ENCODE data around the gene PPAN. TPM values are rescaled to one million over a fixed set of nuclear protein-coding genes. Genes with fewer than 3 reads are reported as not detected.

Gene PPAN
- total and polyA plus RNA-seq, 2 donors = 31.5 to 54.9 TPM

- H3K36me3 ChIP-seq (ENCODE audit: control insufficient read depth in 2 of 2, insufficient read depth in 2 of 2, low read length in 1 of 2) = peaks cover 85 to 92% of the 10 kb centered on the region in 2 donors
- H3K27ac ChIP-seq (ENCODE audit: low read depth in 1 of 2, low read length in 1 of 2) = no peak overlapping the region
- no peaks in the 10 kb centered on the region for H3K4me1 ChIP-seq (ENCODE audit: control insufficient read depth in 2 of 2, insufficient read depth in 2 of 2, low read length in 2 of 2)
- no peak overlapping the region for H3K4me3 ChIP-seq (ENCODE audit: low read length in 2 of 2)
- H3K9me3 ChIP-seq (ENCODE audit: control insufficient read depth in 2 of 2, insufficient read depth in 1 of 2, low read length in 1 of 2) = no peaks in the 10 kb centered on the region
- DNase-seq (ENCODE audit: low read depth in 6 of 9, low spot score in 9 of 9) = no peak
- no peaks in the 10 kb centered on the region for H3K27me3 ChIP-seq (ENCODE audit: control insufficient read depth in 2 of 2, insufficient read depth in 1 of 2, low read length in 1 of 2)
- WGBS = 98% methylated on average over 7 of the region's 7 CpGs
Measured at GRCh38 chr19:10132905-10133304, 26.7 kb downstream of the PPAN start.

GRCh38 chr19:10133596-10133995, 27.4 kb downstream of the PPAN start:
- Histone ChIP-seq H3K9me3 (ENCODE audit: control insufficient read depth in 2 of 2, insufficient read depth in 1 of 2, low read length in 1 of 2) (no peaks in the 10 kb centered on the region), H3K36me3 (ENCODE audit: control insufficient read depth in 2 of 2, insufficient read depth in 2 of 2, low read length in 1 of 2) (peaks cover 89 to 93% of the 10 kb centered on the region in 2 donors), H3K27ac (ENCODE audit: low read depth in 1 of 2, low read length in 1 of 2) (no peak overlapping the region), H3K27me3 (ENCODE audit: control insufficient read depth in 2 of 2, insufficient read depth in 1 of 2, low read length in 1 of 2) (no peaks in the 10 kb centered on the region), H3K4me1 (ENCODE audit: control insufficient read depth in 2 of 2, insufficient read depth in 2 of 2, low read length in 2 of 2) (no peaks in the 10 kb centered on the region), H3K4me3 (ENCODE audit: low read length in 2 of 2) (no peak overlapping the region)
- 95% methylated on average over 11 of the region's 11 CpGs for WGBS
- no peak for DNase-seq (ENCODE audit: low read depth in 6 of 9, low spot score in 9 of 9)

DNA sequence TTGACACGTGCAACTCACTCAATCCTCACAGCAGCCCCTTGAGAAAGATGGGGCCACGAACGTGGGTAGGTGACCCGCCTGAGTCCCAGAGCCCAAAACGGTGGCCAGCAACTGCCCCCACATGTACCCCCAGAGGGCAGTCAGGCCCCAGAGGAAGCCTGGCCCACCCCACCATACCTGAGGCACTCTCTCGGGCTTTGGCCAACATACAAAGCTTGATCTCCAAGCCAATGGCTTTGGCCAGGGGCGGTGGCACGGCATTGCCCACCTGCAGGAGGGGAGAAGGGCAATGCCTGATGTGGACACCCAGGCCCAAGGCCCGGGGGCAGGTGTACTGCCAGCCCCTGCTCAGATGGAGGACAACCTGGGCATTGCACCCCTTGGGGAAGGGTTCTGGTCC, 27.9 kb downstream of the PPAN start:
- Histone ChIP-seq H3K4me1 (ENCODE audit: control insufficient read depth in 2 of 2, insufficient read depth in 2 of 2, low read length in 2 of 2) (no peaks in the 10 kb centered on the region), H3K27ac (ENCODE audit: low read depth in 1 of 2, low read length in 1 of 2) (no peak overlapping the region), H3K9me3 (ENCODE audit: control insufficient read depth in 2 of 2, insufficient read depth in 1 of 2, low read length in 1 of 2) (no peaks in the 10 kb centered on the region), H3K27me3 (ENCODE audit: control insufficient read depth in 2 of 2, insufficient read depth in 1 of 2, low read length in 1 of 2) (no peaks in the 10 kb centered on the region), H3K4me3 (ENCODE audit: low read length in 2 of 2) (no peak overlapping the region), H3K36me3 (ENCODE audit: control insufficient read depth in 2 of 2, insufficient read depth in 2 of 2, low read length in 1 of 2) (peaks cover 93 to 94% of the 10 kb centered on the region in 2 donors)
- DNase-seq (ENCODE audit: low read depth in 6 of 9, low spot score in 9 of 9) = no peak
- 99% methylated on average over 9 of the region's 9 CpGs for WGBS

DNA sequence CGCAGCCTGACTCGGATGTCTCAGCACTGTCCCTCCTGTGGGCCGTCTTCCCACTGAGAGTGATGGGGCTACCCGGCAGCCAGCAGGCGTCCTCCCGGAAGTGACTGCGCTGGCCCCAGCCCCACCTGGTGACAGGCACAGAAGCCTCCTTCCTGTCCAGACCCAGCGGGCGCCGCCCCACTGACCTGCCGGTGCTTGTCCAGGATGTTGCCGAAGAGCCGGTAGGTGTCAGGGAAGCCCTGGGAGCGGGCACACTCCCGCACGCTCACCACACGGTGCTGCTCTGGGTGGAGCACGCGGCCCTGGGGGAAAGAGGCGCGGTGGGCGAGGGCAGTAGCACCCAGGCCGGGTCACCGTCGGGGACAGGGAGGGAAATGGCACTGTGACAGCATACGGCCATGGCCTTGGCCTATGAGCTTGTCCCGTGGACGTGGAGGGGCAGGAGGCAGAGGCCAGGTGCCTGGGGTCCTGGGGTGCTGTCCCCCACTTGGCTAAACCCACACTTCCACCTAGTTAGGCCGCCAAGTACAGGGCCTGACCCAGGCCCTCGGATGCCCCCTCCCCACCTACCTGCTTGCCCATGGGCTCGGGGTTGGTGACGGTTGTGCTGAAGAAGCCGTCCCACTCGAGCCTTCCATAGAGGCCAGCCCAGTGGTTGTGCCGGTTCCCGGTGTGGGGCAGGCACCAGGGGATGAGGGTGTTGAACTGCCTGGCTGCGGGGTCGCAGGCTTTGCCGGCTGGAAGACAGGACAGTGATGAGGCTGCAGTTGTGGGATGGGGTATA, 29.6 kb downstream of the PPAN start:
- Histone ChIP-seq H3K36me3 (ENCODE audit: control insufficient read depth in 2 of 2, insufficient read depth in 2 of 2, low read length in 1 of 2) (peaks cover 91 to 93% of the 10 kb centered on the region in 2 donors), H3K27ac (ENCODE audit: low read depth in 1 of 2, low read length in 1 of 2) (peak overlapping the region in 1 of 2 donors; percentile 55), H3K4me1 (ENCODE audit: control insufficient read depth in 2 of 2, insufficient read depth in 2 of 2, low read length in 2 of 2) (no peaks in the 10 kb centered on the region), H3K27me3 (ENCODE audit: control insufficient read depth in 2 of 2, insufficient read depth in 1 of 2, low read length in 1 of 2) (no peaks in the 10 kb centered on the region), H3K4me3 (ENCODE audit: low read length in 2 of 2) (no peak overlapping the region), H3K9me3 (ENCODE audit: control insufficient read depth in 2 of 2, insufficient read depth in 1 of 2, low read length in 1 of 2) (no peaks in the 10 kb centered on the region)
- DNase-seq (ENCODE audit: low read depth in 6 of 9, low spot score in 9 of 9) = no peak
- WGBS = 98% methylated on average over 39 of the region's 39 CpGs

DNA sequence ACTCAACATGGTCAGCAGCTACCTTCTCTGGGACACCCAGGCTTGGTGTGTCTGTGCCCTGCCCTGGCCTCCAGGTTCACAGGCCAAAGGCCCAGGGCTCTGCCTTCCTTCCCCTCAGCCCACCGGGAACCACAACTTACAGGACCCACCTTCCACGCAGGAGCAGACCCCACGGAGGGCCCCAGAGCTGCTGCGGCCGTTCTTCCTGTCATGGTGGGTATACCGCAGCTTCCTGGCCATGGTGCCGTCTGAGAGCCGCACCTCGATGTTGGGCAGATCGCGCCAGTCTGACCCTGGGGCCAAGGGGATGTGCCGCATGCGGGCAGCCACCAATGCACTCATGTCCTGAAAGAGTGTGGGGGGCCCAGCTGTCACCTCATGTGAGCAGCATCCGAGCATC, 30.8 kb downstream of the PPAN start:
- no peaks in the 10 kb centered on the region for H3K9me3 ChIP-seq (ENCODE audit: control insufficient read depth in 2 of 2, insufficient read depth in 1 of 2, low read length in 1 of 2)
- DNase-seq (ENCODE audit: low read depth in 6 of 9, low spot score in 9 of 9) = no peak
- no peaks in the 10 kb centered on the region for H3K27me3 ChIP-seq (ENCODE audit: control insufficient read depth in 2 of 2, insufficient read depth in 1 of 2, low read length in 1 of 2)
- no peak overlapping the region for H3K4me3 ChIP-seq (ENCODE audit: low read length in 2 of 2)
- H3K27ac ChIP-seq (ENCODE audit: low read depth in 1 of 2, low read length in 1 of 2) = no peak overlapping the region
- WGBS = over 99% methylated on average over 14 of the region's 14 CpGs
- H3K36me3 ChIP-seq (ENCODE audit: control insufficient read depth in 2 of 2, insufficient read depth in 2 of 2, low read length in 1 of 2) = peaks cover 93 to 96% of the 10 kb centered on the region in 2 donors
- H3K4me1 ChIP-seq (ENCODE audit: control insufficient read depth in 2 of 2, insufficient read depth in 2 of 2, low read length in 2 of 2) = no peaks in the 10 kb centered on the region

DNA sequence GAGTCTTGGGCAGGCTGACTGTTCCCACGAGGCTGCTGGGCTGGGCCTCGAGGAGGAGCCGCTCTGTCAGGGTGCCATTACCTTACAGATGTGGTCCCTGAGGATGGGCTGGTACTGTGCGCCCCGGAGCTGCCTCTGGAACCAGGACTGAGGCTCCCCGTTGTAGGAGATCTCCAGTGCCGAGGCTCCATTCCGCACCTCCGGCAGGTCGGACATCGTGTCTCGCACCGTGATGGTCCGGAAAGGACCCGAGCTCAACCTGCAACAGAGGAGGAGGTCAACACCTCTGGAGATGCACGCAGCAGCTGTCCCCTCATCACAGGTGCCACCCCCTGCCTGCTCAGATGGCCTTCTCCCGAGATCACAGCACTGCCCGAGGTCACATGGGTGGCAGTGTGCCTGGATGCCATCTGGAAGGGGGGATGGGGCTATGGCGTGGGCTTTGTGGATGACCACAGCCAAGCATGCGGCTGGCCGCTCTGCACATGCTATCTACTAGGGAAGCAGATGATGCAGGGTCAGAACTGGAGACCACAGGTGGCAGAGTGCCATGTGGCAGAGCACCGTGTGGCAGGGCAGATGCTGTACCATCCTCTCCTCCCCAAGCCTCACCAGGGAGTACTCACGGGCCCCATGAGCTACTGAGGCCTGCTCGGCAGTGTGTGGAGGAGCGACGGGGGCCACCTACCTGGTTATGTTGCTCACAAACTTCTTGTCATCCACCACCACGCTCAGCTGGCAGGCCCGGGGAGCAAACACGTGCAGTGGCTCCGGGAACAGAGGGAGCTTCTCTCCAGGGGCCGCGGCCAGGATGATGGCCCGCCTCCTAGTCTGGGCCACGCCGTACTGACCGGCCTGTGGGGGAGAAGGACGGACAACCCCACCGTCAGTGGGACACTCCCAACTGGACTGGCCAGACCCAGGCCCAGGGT, 31.9 kb downstream of the PPAN start:
- Histone ChIP-seq H3K4me3 (ENCODE audit: low read length in 2 of 2) (no peak overlapping the region), H3K9me3 (ENCODE audit: control insufficient read depth in 2 of 2, insufficient read depth in 1 of 2, low read length in 1 of 2) (no peaks in the 10 kb centered on the region), H3K36me3 (ENCODE audit: control insufficient read depth in 2 of 2, insufficient read depth in 2 of 2, low read length in 1 of 2) (peaks cover 96% of the 10 kb centered on the region in 2 donors), H3K4me1 (ENCODE audit: control insufficient read depth in 2 of 2, insufficient read depth in 2 of 2, low read length in 2 of 2) (peaks cover 0 to 7% of the 10 kb centered on the region in 2 donors), H3K27me3 (ENCODE audit: control insufficient read depth in 2 of 2, insufficient read depth in 1 of 2, low read length in 1 of 2) (no peaks in the 10 kb centered on the region), H3K27ac (ENCODE audit: low read depth in 1 of 2, low read length in 1 of 2) (no peak overlapping the region)
- WGBS = 98% methylated on average over 38 of the region's 38 CpGs
- DNase-seq (ENCODE audit: low read depth in 6 of 9, low spot score in 9 of 9) = no peak

- WGBS = 98% methylated on average over 27 of the region's 27 CpGs
- Histone ChIP-seq H3K4me3 (ENCODE audit: low read length in 2 of 2) (no peak overlapping the region), H3K4me1 (ENCODE audit: control insufficient read depth in 2 of 2, insufficient read depth in 2 of 2, low read length in 2 of 2) (peaks cover 0 to 10% of the 10 kb centered on the region in 2 donors), H3K27ac (ENCODE audit: low read depth in 1 of 2, low read length in 1 of 2) (peak overlapping the region in 1 of 2 donors; percentile 39), H3K36me3 (ENCODE audit: control insufficient read depth in 2 of 2, insufficient read depth in 2 of 2, low read length in 1 of 2) (peaks cover 95 to 96% of the 10 kb centered on the region in 2 donors), H3K27me3 (ENCODE audit: control insufficient read depth in 2 of 2, insufficient read depth in 1 of 2, low read length in 1 of 2) (no peaks in the 10 kb centered on the region), H3K9me3 (ENCODE audit: control insufficient read depth in 2 of 2, insufficient read depth in 1 of 2, low read length in 1 of 2) (no peaks in the 10 kb centered on the region)
- DNase-seq (ENCODE audit: low read depth in 6 of 9, low spot score in 9 of 9) = no peak
Measured at GRCh38 chr19:10138879-10139795, 33.0 kb downstream of the PPAN start.

- no peaks in the 10 kb centered on the region for H3K27me3 ChIP-seq (ENCODE audit: control insufficient read depth in 2 of 2, insufficient read depth in 1 of 2, low read length in 1 of 2)
- no peak for DNase-seq (ENCODE audit: low read depth in 6 of 9, low spot score in 9 of 9)
- peaks cover 95 to 97% of the 10 kb centered on the region in 2 donors for H3K36me3 ChIP-seq (ENCODE audit: control insufficient read depth in 2 of 2, insufficient read depth in 2 of 2, low read length in 1 of 2)
- no peaks in the 10 kb centered on the region for H3K9me3 ChIP-seq (ENCODE audit: control insufficient read depth in 2 of 2, insufficient read depth in 1 of 2, low read length in 1 of 2)
- H3K4me3 ChIP-seq (ENCODE audit: low read length in 2 of 2) = no peak overlapping the region
- no peak overlapping the region for H3K27ac ChIP-seq (ENCODE audit: low read depth in 1 of 2, low read length in 1 of 2)
- 98% methylated on average over 23 of the region's 23 CpGs for WGBS
- H3K4me1 ChIP-seq (ENCODE audit: control insufficient read depth in 2 of 2, insufficient read depth in 2 of 2, low read length in 2 of 2) = peaks cover 0 to 10% of the 10 kb centered on the region in 2 donors
Measured at GRCh38 chr19:10139952-10140351, 33.8 kb downstream of the PPAN start.
